ENCODE results near the gene HTR6.

The HTR6 gene

DNA sequence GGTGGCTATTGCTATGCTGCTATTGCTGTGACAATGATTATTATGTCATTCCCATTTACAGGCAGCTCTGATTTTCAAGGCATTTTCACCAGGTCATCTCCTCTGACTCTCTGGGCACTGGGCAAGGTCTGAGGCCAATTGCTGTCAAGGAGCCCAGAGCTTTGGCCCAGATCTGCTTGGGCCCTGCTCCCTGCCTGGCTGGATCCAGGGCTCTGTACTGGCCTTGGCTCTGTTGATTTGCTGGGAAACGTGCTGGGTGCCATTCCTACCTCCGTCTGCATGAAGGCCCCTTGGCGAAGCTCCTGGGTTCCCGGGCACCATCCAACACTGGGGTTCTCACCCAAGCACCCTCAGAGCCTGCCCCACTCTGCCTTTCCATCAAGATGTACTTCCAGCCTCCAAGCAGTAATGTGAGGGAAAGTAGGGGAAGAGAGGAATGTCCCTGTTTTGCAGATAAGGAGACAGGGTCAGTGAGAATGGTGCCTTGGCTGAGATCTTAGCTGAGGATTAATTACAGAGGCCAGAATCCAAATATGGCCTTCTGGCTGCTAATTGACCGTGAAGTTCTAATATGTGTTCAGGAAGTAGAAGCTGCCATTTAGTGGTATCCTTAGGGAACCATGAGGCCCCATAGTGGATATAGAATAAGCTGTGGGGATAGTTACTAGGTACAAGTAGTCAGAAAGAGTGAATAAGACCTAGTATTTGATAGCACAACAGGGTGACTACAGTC lies 63.9 kb downstream of the HTR6 start:
- DNase-seq: no peak

GRCh38 chr1:19730232-19730631 lies 65.6 kb downstream of the HTR6 start:
- DNase-seq: no peak

Measured in central memory CD4-positive, alpha-beta T cell (primary cell).